DOHH2 (cell line): Measurements from ENCODE around the gene ADIPOR2.

Experiments used
- H3F3A ChIP-seq: fragments of 200-600 bp; sonication (generic), shearing (Covaris generic); 2 replicates; pipeline ENCODE4 v1.6.0; 2016; ENCODE audit warnings: antibody characterized with exemption, mild to moderate bottlenecking; ENCODE audit not compliant: control insufficient read depth, insufficient read depth
- H3K27ac ChIP-seq: fragments of 200-600 bp; sonication (generic); 2 replicates; pipeline ENCODE4 v1.5.1; 2014; ENCODE audit warnings: low read depth, mild to moderate bottlenecking, low read length, moderate library complexity
- H3K27me3 ChIP-seq: fragments of 200-600 bp; sonication (generic); 2 replicates; pipeline ENCODE4 v1.6.1; 2014; ENCODE audit warnings: mild to moderate bottlenecking, low read length, mixed read lengths; ENCODE audit not compliant: control insufficient read depth
- H3K36me3 ChIP-seq: fragments of 200-600 bp; sonication (generic); 2 replicates; pipeline ENCODE4 v1.6.1; 2014; ENCODE audit warnings: mild to moderate bottlenecking, low read length, moderate library complexity, mixed read lengths; ENCODE audit not compliant: control insufficient read depth
- H3K4me1 ChIP-seq: fragments of 200-600 bp; sonication (generic); 2 replicates; pipeline ENCODE4 v1.6.1; 2014; ENCODE audit warnings: mild to moderate bottlenecking, low read length, mixed read lengths; ENCODE audit not compliant: control insufficient read depth
- H3K4me2 ChIP-seq: fragments of 200-600 bp; sonication (generic); 2 replicates; pipeline ENCODE4 v1.6.0; 2014; ENCODE audit warnings: mild to moderate bottlenecking, low read length, moderate library complexity
- H3K4me3 ChIP-seq: fragments of 200-600 bp; sonication (generic); 2 replicates; pipeline ENCODE4 v1.5.1; 2014; ENCODE audit warnings: mild to moderate bottlenecking, low read length, mixed read lengths
- H3K79me2 ChIP-seq: fragments of 200-600 bp; sonication (generic); 2 replicates; pipeline ENCODE4 v1.6.1; 2014; ENCODE audit warnings: mild to moderate bottlenecking, low read length, mixed read lengths; ENCODE audit not compliant: control insufficient read depth
- H3K9me2 ChIP-seq: fragments of 200-600 bp; sonication (generic); replicated peaks from 2 replicates; pipeline ENCODE4 v1.6.1; 2014; ENCODE audit warnings: mild to moderate bottlenecking, low read length, mixed read lengths; ENCODE audit not compliant: control insufficient read depth
- H3K9me3 ChIP-seq: fragments of 200-600 bp; sonication (generic); 2 replicates; pipeline ENCODE4 v1.6.1; 2014; ENCODE audit warnings: antibody characterized with exemption, low read length, mixed read lengths; ENCODE audit not compliant: control insufficient read depth, insufficient read depth
- H4K20me1 ChIP-seq: fragments of 200-600 bp; sonication (generic); 2 replicates; pipeline ENCODE4 v1.6.0; 2014; ENCODE audit warnings: low read depth, mild to moderate bottlenecking, antibody characterized with exemption, low read length, moderate library complexity; ENCODE audit not compliant: control insufficient read depth, insufficient read depth
- EZH2phosphoT487 ChIP-seq: fragments of 200-600 bp; sonication (generic); IDR thresholded peaks from 2 replicates; pipeline ENCODE4 v1.6.1; 2017; ENCODE audit warnings: borderline replicate concordance, mild to moderate bottlenecking, antibody characterized with exemption, low read length, moderate library complexity, mixed read lengths
- TF ChIP-seq, protein P1 (sequence below): fragments of 200-600 bp; sonication (generic); IDR thresholded peaks from one replicate; pipeline ENCODE4 v1.5.1; 2014; ENCODE audit warnings: antibody characterized with exemption, mild to moderate bottlenecking, low read depth, low read length; ENCODE audit not compliant: poor library complexity, severe bottlenecking

ADIPOR2 gene

DNA sequence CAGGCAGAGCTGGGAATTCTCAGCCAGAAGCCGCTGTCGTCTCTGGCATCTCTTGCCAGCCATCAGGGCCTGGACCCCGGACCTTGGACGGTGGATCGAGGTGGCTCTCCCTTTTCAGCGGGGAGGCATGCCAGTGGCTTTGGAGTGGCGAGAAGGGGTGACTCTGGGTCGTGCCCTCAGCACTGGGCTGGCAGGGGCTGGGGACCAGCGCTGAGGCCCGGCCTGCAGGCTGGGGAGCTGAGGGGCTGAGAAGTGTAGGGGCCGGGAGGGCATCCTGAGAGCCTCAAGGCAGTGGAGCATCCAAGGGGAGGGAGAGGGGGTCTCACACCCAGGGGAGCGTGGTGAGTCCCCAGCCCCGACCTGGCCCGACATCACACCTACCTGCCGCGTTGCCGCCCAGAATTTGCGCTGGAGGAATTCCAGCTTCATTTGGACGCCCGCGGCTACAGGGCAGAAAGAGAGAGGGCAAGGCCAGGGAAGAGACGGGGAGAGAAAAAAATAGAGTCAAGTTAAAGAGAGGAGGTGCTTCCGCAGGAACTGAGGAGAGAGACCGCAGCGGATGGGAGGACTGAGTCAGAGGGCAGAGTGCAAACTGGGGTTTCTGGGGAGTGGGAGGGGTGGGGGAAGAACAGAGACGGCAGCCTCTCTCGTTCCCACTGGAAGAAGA lies 120.5 kb downstream of the ADIPOR2 start:
- Histone ChIP-seq H3K4me1 (peaks cover 16% of the 10 kb centered on the region), H3K79me2 (no peaks in the 10 kb centered on the region), H3K27me3 (peaks cover 23% of the 10 kb centered on the region), H3F3A (no peaks in the 10 kb centered on the region), H3K4me3 (no peak overlapping the region), H4K20me1 (no peaks in the 10 kb centered on the region), H3K9me3 (no peaks in the 10 kb centered on the region), H3K4me2 (no peak overlapping the region), H3K9me2 (no peaks in the 10 kb centered on the region), H3K27ac (no peak overlapping the region), H3K36me3 (no peaks in the 10 kb centered on the region)
- TF ChIP-seq, protein P1, sequence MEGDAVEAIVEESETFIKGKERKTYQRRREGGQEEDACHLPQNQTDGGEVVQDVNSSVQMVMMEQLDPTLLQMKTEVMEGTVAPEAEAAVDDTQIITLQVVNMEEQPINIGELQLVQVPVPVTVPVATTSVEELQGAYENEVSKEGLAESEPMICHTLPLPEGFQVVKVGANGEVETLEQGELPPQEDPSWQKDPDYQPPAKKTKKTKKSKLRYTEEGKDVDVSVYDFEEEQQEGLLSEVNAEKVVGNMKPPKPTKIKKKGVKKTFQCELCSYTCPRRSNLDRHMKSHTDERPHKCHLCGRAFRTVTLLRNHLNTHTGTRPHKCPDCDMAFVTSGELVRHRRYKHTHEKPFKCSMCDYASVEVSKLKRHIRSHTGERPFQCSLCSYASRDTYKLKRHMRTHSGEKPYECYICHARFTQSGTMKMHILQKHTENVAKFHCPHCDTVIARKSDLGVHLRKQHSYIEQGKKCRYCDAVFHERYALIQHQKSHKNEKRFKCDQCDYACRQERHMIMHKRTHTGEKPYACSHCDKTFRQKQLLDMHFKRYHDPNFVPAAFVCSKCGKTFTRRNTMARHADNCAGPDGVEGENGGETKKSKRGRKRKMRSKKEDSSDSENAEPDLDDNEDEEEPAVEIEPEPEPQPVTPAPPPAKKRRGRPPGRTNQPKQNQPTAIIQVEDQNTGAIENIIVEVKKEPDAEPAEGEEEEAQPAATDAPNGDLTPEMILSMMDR: no peak
- no peak for TF ChIP-seq EZH2phosphoT487

DNA sequence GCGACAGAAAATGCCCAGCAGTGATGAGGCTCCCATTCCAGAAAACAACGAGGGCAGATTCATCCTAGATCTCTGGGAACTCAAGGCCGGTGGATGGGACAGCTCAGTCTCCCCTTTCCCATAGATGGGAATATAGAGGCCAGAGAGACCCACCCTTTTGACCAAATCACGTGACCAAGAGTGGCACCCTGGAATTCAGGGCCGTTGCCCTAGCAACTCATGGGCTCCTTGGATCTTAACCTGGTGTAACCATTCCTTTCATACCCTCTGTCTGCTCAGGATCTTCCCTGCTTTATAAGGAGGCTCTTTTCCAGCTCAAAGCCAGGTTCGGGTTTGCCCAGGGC lies 121.0 kb downstream of the ADIPOR2 start:
- H3K9me2 ChIP-seq: no peaks in the 10 kb centered on the region
- H3K36me3 ChIP-seq: no peaks in the 10 kb centered on the region
- TF ChIP-seq, protein P1: no peak
- TF ChIP-seq EZH2phosphoT487: no peak
- no peak overlapping the region for H3K27ac ChIP-seq
- H3K4me1 ChIP-seq: peaks cover 16% of the 10 kb centered on the region
- H3F3A ChIP-seq: no peaks in the 10 kb centered on the region
- peaks cover 23% of the 10 kb centered on the region for H3K27me3 ChIP-seq
- H3K9me3 ChIP-seq: no peaks in the 10 kb centered on the region
- H3K4me3 ChIP-seq: no peak overlapping the region
- no peak overlapping the region for H3K4me2 ChIP-seq
- H4K20me1 ChIP-seq: no peaks in the 10 kb centered on the region
- H3K79me2 ChIP-seq: no peaks in the 10 kb centered on the region

DNA sequence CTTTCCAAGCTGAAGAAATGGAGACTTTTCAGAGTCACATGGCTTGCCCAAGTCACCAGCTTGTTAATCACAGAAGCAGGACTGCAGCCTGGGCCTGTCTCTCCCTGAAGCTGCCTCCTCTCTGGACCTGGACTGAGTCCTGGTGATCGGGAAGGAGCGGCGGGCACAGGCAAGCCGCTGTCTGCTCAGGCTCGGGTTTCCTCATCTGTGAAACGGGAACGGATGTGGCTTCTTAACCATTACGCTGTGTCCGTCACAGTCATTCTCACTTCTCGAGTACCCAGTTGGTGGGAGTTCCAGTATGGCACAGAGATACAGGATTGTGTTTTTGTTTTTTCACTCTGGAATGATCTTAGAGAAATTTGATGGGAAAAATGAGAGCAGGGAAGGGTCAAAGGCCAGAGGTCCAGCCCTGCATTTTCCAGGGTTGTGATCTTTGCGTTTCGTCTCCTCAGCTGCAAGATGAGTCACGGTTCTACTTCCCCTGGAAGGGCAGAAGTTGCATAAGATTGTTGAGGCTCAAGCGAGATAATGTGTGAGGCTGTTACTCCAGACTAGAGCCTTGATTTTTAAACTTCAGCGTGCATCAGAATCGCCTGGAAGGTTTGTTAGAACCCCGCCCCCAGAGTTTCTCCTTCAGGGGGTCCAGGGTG lies 121.9 kb downstream of the ADIPOR2 start:
- peak overlapping the region; percentile 16; the same call in 1 of the 2 replicates for H3K4me3 ChIP-seq
- H3K4me1 ChIP-seq: peaks cover 16% of the 10 kb centered on the region
- no peaks in the 10 kb centered on the region for H3F3A ChIP-seq
- H3K27ac ChIP-seq: no peak overlapping the region
- H3K9me2 ChIP-seq: no peaks in the 10 kb centered on the region
- H3K4me2 ChIP-seq: peak overlapping the region; percentile 43
- H3K27me3 ChIP-seq: peaks cover 23% of the 10 kb centered on the region
- no peak for TF ChIP-seq EZH2phosphoT487
- TF ChIP-seq, protein P1: no peak
- H4K20me1 ChIP-seq: no peaks in the 10 kb centered on the region
- no peaks in the 10 kb centered on the region for H3K79me2 ChIP-seq
- H3K36me3 ChIP-seq: no peaks in the 10 kb centered on the region
- H3K9me3 ChIP-seq: no peaks in the 10 kb centered on the region
